IPS-15b (cell line): ENCODE results near the gene ORC5.

ENCODE experiments used
- H3K27me3 ChIP-seq: one replicate; pipeline ENCODE4 v1.6.1; 2013; ENCODE audit warnings: low read length; ENCODE audit not compliant: control insufficient read depth, insufficient read depth
- H3K36me3 ChIP-seq: one replicate; pipeline ENCODE4 v1.6.1; 2013; ENCODE audit warnings: low read length; ENCODE audit not compliant: control insufficient read depth, insufficient read depth
- H3K4me1 ChIP-seq: one replicate; pipeline ENCODE4 v1.6.1; 2013; ENCODE audit warnings: mild to moderate bottlenecking, low read length; ENCODE audit not compliant: control insufficient read depth, insufficient read depth
- H3K4me3 ChIP-seq: one replicate; pipeline ENCODE4 v1.5.1; 2013; ENCODE audit warnings: low read depth, low read length
- H3K9ac ChIP-seq: one replicate; pipeline ENCODE4 v1.6.1; 2013; ENCODE audit warnings: low read depth, mild to moderate bottlenecking, low read length
- H3K9me3 ChIP-seq: one replicate; pipeline ENCODE4 v1.6.1; 2013; ENCODE audit warnings: mild to moderate bottlenecking, low read length; ENCODE audit not compliant: control insufficient read depth, insufficient read depth

The ORC5 gene

DNA sequence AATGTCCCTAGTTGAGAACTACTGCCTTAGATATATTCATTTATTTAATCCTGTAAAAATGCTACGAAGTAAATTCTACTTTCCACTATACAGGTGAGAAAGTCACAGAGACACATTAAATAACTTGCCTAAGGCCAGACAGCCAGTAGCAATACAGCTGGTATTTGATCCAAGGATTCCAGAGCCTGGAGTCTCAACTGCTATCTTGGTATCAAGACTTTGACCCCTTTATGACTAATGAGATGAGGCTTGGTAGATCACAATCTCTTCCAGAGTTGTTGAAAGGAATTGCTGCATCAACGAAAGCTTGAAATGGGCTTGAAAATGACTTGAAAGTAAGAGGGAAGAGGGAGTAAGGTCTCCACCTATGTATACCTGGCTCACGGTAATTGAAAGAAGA is 83.3 kb downstream of the ORC5 start:
- H3K9me3 ChIP-seq: no peaks in the 10 kb centered on the region
- no peaks in the 10 kb centered on the region for H3K36me3 ChIP-seq
- no peak overlapping the region for H3K4me3 ChIP-seq
- H3K9ac ChIP-seq: no peak overlapping the region
- no peaks in the 10 kb centered on the region for H3K4me1 ChIP-seq
- H3K27me3 ChIP-seq: no peaks in the 10 kb centered on the region

DNA sequence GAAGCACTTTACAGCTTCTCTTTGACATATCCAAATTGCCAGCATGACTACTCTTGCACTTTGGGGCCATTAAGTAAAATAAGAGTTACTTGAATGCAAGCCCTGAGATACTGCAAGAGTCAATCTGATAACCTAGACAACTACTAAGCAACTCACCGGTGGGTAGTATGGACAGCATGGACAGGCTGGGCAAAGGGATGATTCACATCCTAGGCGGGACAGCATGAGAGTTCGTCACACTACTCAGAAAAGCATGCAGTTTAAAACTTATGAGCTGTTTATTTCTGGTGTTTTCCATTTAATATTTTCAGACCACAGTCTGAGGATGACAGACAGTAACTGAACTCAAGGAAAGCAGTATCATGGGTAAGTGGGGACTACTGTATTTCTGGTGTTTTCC is 84.0 kb downstream of the ORC5 start:
- H3K36me3 ChIP-seq: no peaks in the 10 kb centered on the region
- no peak overlapping the region for H3K4me3 ChIP-seq
- H3K9me3 ChIP-seq: no peaks in the 10 kb centered on the region
- no peaks in the 10 kb centered on the region for H3K27me3 ChIP-seq
- H3K4me1 ChIP-seq: no peaks in the 10 kb centered on the region
- H3K9ac ChIP-seq: no peak overlapping the region

DNA sequence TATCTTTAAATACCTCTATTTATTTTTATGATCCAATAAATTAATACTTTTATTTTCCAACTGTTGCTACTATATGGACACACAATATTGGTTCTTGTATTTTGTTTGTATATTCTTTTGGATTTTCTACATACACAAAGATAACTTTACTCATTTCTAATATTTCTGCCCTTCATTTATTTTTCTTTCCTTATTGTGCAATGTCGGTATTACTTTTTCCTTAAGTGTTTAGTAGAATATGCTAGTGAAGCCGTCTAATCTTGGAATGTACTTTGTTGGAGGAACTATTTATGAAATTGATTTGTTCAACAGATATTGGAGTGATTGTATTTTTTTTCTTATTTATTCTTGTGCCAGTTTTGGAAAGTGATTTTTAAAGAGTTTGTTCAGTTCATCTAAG is 94.0 kb downstream of the ORC5 start:
- Histone ChIP-seq H3K36me3 (no peaks in the 10 kb centered on the region), H3K9me3 (no peaks in the 10 kb centered on the region), H3K9ac (no peak overlapping the region), H3K27me3 (no peaks in the 10 kb centered on the region), H3K4me3 (no peak overlapping the region), H3K4me1 (no peaks in the 10 kb centered on the region)

DNA sequence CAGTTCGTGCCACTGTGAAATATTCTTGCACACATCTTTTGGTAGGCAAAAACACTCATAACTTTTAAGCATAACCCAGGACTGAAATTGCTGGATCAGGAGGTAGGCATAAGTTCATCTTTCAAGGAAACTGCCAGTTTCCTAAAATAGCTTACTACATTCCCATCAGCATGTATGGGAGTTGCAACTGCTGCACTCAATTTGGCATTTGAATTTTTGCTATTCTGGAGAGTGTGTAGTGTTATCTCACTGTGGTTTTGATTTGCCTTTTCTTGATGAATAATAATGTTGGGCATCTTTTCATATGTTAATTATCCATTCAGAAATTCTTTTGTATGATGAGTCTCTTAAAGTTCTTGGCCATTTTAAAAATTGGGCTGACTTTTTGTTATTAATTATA is 95.2 kb downstream of the ORC5 start:
- Histone ChIP-seq H3K36me3 (no peaks in the 10 kb centered on the region), H3K27me3 (no peaks in the 10 kb centered on the region), H3K4me3 (no peak overlapping the region), H3K9ac (no peak overlapping the region), H3K9me3 (no peaks in the 10 kb centered on the region), H3K4me1 (no peaks in the 10 kb centered on the region)

DNA sequence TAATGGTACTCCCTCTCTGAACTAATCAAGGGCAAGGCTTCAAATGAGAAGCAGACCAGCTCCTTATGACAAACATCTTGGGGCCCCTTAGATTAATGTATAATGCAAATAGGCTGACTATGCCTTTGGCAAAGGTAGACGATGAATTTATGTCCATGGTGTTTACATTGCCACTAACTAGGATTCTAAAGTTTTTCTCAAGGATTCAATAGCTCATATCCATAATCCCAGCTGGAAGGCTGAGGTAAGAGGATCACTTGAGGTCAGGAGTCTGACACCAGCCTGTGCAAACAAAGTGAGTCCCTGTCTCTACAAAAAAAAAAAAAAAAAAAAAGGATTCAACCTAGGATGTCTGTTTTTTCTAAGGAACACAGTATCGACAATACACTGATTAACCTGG is 96.5 kb downstream of the ORC5 start:
- no peaks in the 10 kb centered on the region for H3K36me3 ChIP-seq
- no peak overlapping the region for H3K9ac ChIP-seq
- no peak overlapping the region for H3K4me3 ChIP-seq
- no peaks in the 10 kb centered on the region for H3K4me1 ChIP-seq
- no peaks in the 10 kb centered on the region for H3K9me3 ChIP-seq
- no peaks in the 10 kb centered on the region for H3K27me3 ChIP-seq

DNA sequence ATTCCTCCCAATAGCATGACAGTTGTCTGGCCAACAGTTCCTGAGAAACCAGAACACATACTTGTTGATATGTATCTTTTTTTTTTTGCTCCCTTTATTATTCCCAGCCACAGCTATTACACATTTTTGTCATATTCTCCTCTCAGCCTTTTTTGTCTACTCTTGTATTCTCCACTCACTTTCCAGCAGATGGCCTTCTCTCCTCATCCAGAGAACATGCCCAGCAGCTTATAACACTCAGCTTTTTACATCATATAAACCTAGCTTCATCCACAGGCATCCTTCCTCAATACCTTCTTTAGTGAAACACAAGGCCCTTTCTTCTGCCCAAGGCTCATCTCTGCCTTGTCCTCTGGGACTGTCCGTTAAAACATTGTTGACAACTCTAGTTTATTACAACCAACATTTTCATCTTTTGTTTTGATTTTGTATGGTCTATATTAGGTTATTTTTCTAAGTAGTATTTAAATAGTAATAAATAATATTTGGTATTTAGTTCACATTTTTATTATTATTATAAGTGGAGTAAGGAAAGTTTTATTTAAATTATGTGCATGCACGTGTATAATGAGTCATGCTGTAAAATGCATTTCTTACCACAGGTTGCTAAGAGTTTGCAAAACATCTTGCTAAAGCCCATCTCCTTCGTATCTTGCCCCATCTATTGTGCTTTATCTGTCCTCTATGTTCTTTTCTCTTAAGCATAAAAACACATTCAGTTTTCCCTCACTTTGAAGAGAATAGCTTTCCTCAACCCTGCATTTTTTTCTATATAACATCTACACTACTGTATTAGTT is 101.5 kb downstream of the ORC5 start:
- H3K9me3 ChIP-seq: no peaks in the 10 kb centered on the region

DNA sequence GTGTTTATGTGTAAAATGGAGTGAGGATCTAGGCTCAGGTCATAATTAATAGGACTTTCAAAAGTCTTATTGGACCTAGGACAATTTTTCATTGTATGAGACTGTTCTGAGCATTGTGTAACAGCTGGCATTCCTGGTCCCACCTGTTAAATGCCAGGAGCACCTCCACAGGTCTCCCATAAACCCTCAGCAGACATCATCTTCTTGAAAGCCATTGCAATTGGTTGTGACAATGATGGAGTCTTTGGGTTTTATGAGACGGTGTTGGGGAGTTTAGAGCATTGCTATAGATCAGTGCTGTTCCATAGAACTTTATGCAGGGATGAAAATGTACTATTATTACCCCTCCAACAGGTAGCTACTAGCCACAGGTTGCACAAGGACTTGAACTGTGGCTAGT is 108.9 kb downstream of the ORC5 start:
- no peaks in the 10 kb centered on the region for H3K9me3 ChIP-seq
- peaks cover 5% of the 10 kb centered on the region for H3K4me1 ChIP-seq
- H3K9ac ChIP-seq: no peak overlapping the region
- no peak overlapping the region for H3K4me3 ChIP-seq
- no peaks in the 10 kb centered on the region for H3K27me3 ChIP-seq
- H3K36me3 ChIP-seq: no peaks in the 10 kb centered on the region

More for the DNA sequence above, 101.5 kb downstream of the ORC5 start:
- Histone ChIP-seq H3K36me3 (no peaks in the 10 kb centered on the region), H3K27me3 (no peaks in the 10 kb centered on the region), H3K4me3 (no peak overlapping the region), H3K9ac (no peak overlapping the region), H3K4me1 (no peaks in the 10 kb centered on the region)

DNA sequence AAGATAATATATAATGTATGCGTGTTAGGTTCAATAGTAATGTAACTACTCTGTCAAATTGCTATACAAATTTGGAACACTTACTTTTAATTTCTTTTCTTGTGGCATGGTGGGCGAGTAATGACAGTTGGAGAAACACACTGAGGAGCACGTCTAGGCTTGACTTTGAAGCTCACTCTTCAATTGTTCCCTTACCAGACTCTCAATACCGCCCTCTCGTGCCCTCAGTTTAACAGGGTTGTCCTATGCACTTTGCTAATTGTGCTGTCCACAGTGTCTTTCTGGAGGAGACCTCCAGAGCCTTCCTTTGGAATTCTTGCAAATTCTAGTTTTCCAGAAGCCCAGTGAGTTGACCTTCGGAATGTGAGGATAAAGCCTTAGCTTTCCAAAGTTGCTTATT is 111.1 kb downstream of the ORC5 start:
- Histone ChIP-seq H3K9me3 (no peaks in the 10 kb centered on the region), H3K36me3 (no peaks in the 10 kb centered on the region), H3K27me3 (no peaks in the 10 kb centered on the region), H3K4me3 (no peak overlapping the region), H3K9ac (no peak overlapping the region), H3K4me1 (peaks cover 5% of the 10 kb centered on the region)

DNA sequence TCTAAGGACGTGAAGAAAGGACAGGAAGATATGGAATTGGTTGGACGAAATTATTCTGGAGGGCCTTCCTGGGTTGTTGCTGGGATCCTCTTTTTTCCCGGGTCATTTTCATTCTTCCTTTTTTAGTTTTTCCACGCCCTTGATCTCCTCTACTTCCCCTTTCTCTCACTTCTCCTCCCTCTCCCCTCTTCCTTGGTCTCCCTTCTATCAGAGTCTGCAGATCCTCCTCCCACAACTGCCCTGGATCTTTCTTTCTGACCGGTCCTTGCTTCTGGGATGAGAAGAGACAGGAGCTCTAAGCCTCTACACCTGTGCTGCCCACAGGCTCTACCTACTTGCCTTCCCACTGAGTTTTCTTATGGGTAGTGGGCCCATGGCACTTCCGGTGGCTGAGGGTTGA is 114.7 kb downstream of the ORC5 start:
- no peaks in the 10 kb centered on the region for H3K27me3 ChIP-seq
- H3K9me3 ChIP-seq: no peaks in the 10 kb centered on the region
- H3K36me3 ChIP-seq: no peaks in the 10 kb centered on the region
- no peaks in the 10 kb centered on the region for H3K4me1 ChIP-seq
- H3K4me3 ChIP-seq: no peak overlapping the region
- H3K9ac ChIP-seq: no peak overlapping the region

DNA sequence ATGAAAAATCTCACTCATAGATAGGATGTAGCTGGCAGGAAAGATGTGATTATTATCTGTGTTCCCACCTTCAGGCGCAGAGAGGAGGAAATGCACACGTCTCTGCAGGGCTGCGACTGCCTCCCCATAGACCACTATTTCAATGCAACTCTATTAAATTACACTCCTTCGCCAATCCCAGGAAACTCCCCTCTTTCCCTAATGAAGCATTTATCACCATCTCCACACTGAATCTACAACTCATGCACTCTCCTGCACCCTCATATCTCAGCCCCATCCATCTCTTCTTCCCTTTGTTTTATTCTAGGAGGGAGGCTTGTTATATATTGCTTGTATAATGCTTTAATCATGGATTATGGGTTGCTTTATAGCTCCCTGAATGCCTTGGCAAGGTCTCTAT is 116.6 kb downstream of the ORC5 start:
- no peaks in the 10 kb centered on the region for H3K4me1 ChIP-seq

DNA sequence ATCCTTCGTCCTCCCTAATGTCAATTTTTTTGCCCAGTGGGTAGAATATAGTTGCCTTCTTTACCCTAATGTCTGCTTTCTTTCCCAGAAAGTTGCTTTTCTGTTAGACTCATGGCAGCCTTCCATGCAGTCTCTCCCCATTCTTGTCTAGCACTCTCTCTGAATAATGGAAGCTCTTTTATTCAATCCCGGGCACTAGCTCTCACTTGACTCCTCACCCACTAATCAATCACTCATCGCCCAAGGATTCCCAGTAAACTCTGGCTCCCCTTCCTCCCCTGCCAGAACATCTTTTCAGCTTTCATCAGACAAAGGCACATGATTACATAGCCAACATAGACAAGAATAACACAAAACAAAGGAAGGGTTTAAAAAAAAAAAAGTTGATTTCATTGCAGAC is 118.2 kb downstream of the ORC5 start:
- H3K27me3 ChIP-seq: no peaks in the 10 kb centered on the region
- no peaks in the 10 kb centered on the region for H3K36me3 ChIP-seq
- H3K9ac ChIP-seq: no peak overlapping the region
- no peaks in the 10 kb centered on the region for H3K9me3 ChIP-seq
- no peak overlapping the region for H3K4me3 ChIP-seq
- H3K4me1 ChIP-seq: no peaks in the 10 kb centered on the region

More for the DNA sequence above, 116.6 kb downstream of the ORC5 start:
- Histone ChIP-seq H3K9ac (no peak overlapping the region), H3K4me3 (no peak overlapping the region), H3K27me3 (no peaks in the 10 kb centered on the region), H3K36me3 (no peaks in the 10 kb centered on the region), H3K9me3 (no peaks in the 10 kb centered on the region)

DNA sequence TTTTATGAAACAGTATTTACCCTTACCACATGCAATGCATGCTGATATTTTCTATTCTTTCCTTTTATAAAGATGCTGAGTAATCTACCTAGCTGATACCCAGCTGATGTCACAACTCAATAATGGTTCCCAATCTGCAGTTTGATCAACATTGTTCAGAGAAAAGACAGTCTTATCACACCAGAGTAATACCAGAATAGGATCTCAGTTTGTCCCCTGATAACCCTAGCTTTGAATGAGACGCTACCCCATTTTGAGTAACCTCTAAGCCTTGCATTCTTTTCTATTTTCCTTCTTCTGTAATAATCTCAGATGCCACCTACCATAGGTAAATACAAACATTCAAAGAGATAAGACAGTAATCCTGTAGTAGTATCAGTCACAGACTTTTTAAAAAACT is 118.8 kb downstream of the ORC5 start:
- H3K27me3 ChIP-seq: no peaks in the 10 kb centered on the region
- no peaks in the 10 kb centered on the region for H3K36me3 ChIP-seq
- H3K4me3 ChIP-seq: no peak overlapping the region

More for the DNA sequence above, 118.8 kb downstream of the ORC5 start:
- no peaks in the 10 kb centered on the region for H3K9me3 ChIP-seq
- H3K9ac ChIP-seq: no peak overlapping the region
- H3K4me1 ChIP-seq: no peaks in the 10 kb centered on the region
